Kidney (tissue), 14 donors: Measurements from ENCODE around the gene TIMP3. TPM values are rescaled to one million over a fixed set of nuclear protein-coding genes. Genes with fewer than 3 reads are reported as not detected.

Experiments used
- DNase-seq, 5 donors: peaks; one replicate each; pipeline ENCODE4 v3.0.0-alpha.2; 2013 to 2020
- FAIRE-seq: peaks from 2 replicates; lab custom pipeline; 2012; peaks lifted over from hg19 to GRCh38; lab: Jason Lieb, UNC
- H3K27ac ChIP-seq, 2 donors: one replicate each; pipeline ENCODE4 v1.7.0; 2013; ENCODE audit warnings: low read depth in 2 of 2, low read length in 2 of 2, inconsistent platforms in 1 of 2
- H3K27me3 ChIP-seq: one replicate; pipeline ENCODE4 v1.7.1; 2013; ENCODE audit warnings: low read length, inconsistent platforms; ENCODE audit not compliant: control insufficient read depth, insufficient read depth
- H3K36me3 ChIP-seq, 3 donors: one replicate each; pipeline versions ENCODE4 v1.7.0 to v1.7.1; 2013; ENCODE audit warnings: low read length in 3 of 3, control low read depth in 1 of 3, inconsistent platforms in 1 of 3; ENCODE audit not compliant: insufficient read depth in 3 of 3, control insufficient read depth in 2 of 3
- H3K4me1 ChIP-seq, 3 donors: one replicate each; pipeline versions ENCODE4 v1.7.0 to v1.7.1; 2013; ENCODE audit warnings: low read length in 3 of 3, inconsistent platforms in 1 of 3, low read depth in 1 of 3; ENCODE audit not compliant: control insufficient read depth in 2 of 3, insufficient read depth in 2 of 3
- H3K4me3 ChIP-seq, 3 donors: one replicate each; pipeline versions ENCODE4 v1.7.0 to v1.8.1; 2013; ENCODE audit warnings: low read length in 3 of 3, control low read depth in 1 of 3, inconsistent platforms in 1 of 3
- H3K9ac ChIP-seq, 3 donors: one replicate each; pipeline versions ENCODE4 v1.7.0 to v1.7.1; 2013; ENCODE audit warnings: low read length in 3 of 3, control low read depth in 1 of 3, inconsistent platforms in 1 of 3
- H3K9me3 ChIP-seq, 3 donors: one replicate each; pipeline versions ENCODE4 v1.7.0 to v1.7.1; 2013; ENCODE audit warnings: low read length in 3 of 3, control low read depth in 1 of 3, inconsistent platforms in 1 of 3; ENCODE audit not compliant: control insufficient read depth in 2 of 3, insufficient read depth in 1 of 3
- CTCF ChIP-seq: IDR thresholded peaks from 3 replicates; pipeline ENCODE4 v1.5.1; 2012; ENCODE audit warnings: mild to moderate bottlenecking, moderate library complexity, borderline replicate concordance; ENCODE audit not compliant: insufficient read depth; ENCODE audit errors: extremely low read depth
- intact Hi-C: fragments of 100-400 bp; cut with DNase I; formaldehyde crosslinking; loops from one replicate; pipeline ENCODE4 v1.11.1; 2022
- polyA plus RNA-seq: library from polyadenylated mRNA; stranded (reverse); fragments of 350-450 nt; fragmentation: Illumina TruSeq; extraction: RNeasy Lipid Tissue Mini Kit (QIAGEN cat#74804); gene quantifications from one replicate; pipeline ENCODE4 v1.2.3, GENCODE V29; 2014; ENCODE audit warnings: low read depth, low replicate concordance; ENCODE audit not compliant: insufficient read depth
- total RNA-seq: library from RNA; stranded (reverse); fragmentation: NEBNext Ultra II Directional; extraction: Animal tissue kit (Norgen Biotek cat#: 25700); gene quantifications from one replicate; pipeline ENCODE4 v1.2.1, GENCODE V29; 2021
- donor health status: control.
- donor health status: control.
- donor health status: control.
- donor health status: control.
- donor health status: control.
- donor health status: DM: yes; HTN: yes; CAD: no.
- donor health status: Normal renal cell carcinoma (clear cell type).

The TIMP3 gene
- total and polyA plus RNA-seq, 2 donors from 2014 or later = 198 to 818 TPM

- no peak for TF ChIP-seq CTCF
- no peak overlapping the region for H3K9ac ChIP-seq
- H3K27me3 ChIP-seq = no peaks in the 10 kb centered on the region
- intact Hi-C loops = no loop called here
- no peaks in the 10 kb centered on the region for H3K4me1 ChIP-seq
- FAIRE-seq = no peak
- no peak for DNase-seq
- peaks cover 0 to 3% (median 2%) of the 10 kb centered on the region in 3 donors for H3K9me3 ChIP-seq
- H3K4me3 ChIP-seq = no peak overlapping the region
- no peak overlapping the region for H3K27ac ChIP-seq
- H3K36me3 ChIP-seq = no peaks in the 10 kb centered on the region
These were observed 29.7 kb upstream of the TIMP3 start for GRCh38 chr22:32771756-32772155.

GRCh38 chr22:32775957-32776356 lies 25.5 kb upstream of the TIMP3 start:
- no peak for TF ChIP-seq CTCF
- Histone ChIP-seq H3K9me3 (peaks cover 0 to 3% (median 0%) of the 10 kb centered on the region in 3 donors), H3K36me3 (no peaks in the 10 kb centered on the region), H3K27me3 (no peaks in the 10 kb centered on the region), H3K27ac (no peak overlapping the region), H3K9ac (no peak overlapping the region), H3K4me1 (peaks cover 0 to 2% (median 0%) of the 10 kb centered on the region in 3 donors), H3K4me3 (no peak overlapping the region)
- no peak for FAIRE-seq
- intact Hi-C loops = no loop called here
- DNase-seq = no peak

GRCh38 chr22:32776397-32776796 lies 25.1 kb upstream of the TIMP3 start:
- no peak overlapping the region for H3K4me3 ChIP-seq
- no peaks in the 10 kb centered on the region for H3K27me3 ChIP-seq
- H3K9me3 ChIP-seq = peaks cover 0 to 3% (median 0%) of the 10 kb centered on the region in 3 donors
- no peak overlapping the region for H3K9ac ChIP-seq
- no peak for FAIRE-seq
- TF ChIP-seq CTCF = no peak
- H3K4me1 ChIP-seq = peaks cover 0 to 2% (median 0%) of the 10 kb centered on the region in 3 donors
- DNase-seq = no peak
- no peaks in the 10 kb centered on the region for H3K36me3 ChIP-seq
- intact Hi-C loops = no loop called here
- H3K27ac ChIP-seq = no peak overlapping the region

GRCh38 chr22:32776802-32777201 lies 24.7 kb upstream of the TIMP3 start:
- intact Hi-C loops = no loop called here
- peaks cover 0 to 3% (median 0%) of the 10 kb centered on the region in 3 donors for H3K9me3 ChIP-seq
- no peak overlapping the region for H3K27ac ChIP-seq
- no peaks in the 10 kb centered on the region for H3K27me3 ChIP-seq
- TF ChIP-seq CTCF = no peak
- no peak for FAIRE-seq
- peaks cover 0 to 2% (median 0%) of the 10 kb centered on the region in 3 donors for H3K4me1 ChIP-seq
- DNase-seq = no peak
- H3K4me3 ChIP-seq = no peak overlapping the region
- H3K36me3 ChIP-seq = no peaks in the 10 kb centered on the region
- H3K9ac ChIP-seq = no peak overlapping the region
